GM21717 (cell line): ENCODE measurements around the gene RANBP17.

Experiments
- ATAC-seq: cut with Tn5 transposase; IDR thresholded peaks from one replicate; pipeline ENCODE4 v1.9.1; 2021; ENCODE audit warnings: mild to moderate bottlenecking, moderate library complexity; ENCODE audit not compliant: unreplicated experiment

RANBP17 gene

DNA sequence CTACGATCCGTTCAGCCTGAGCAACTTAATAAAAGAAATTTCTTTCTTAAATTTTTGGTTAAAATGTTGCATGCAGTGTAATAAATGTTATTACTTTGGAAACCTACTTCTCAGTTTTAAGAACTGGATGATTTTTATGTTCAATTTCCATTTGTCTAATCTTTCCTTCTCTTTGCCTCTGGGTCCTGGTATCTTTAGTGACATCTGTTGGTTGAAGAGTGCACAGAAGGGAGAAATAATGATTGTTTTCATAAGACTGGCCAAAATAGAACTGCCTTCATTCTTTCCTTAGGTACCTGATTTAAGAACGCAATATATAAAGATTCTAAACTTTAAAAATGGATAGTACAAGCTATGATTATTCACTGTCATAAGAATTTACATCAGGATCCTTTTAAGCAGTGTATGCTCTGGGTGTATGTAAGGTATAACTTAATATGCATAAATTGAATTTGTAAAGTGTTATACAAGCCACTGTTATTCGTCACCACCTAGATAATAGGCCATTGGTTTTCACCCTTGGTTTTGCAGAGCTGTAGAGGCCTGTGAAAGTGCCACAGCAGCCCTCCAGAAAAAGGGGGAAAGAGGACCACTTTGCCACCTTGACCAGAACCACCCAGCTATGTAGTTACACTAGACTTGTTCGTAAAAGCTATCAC lies 364.4 kb downstream of the RANBP17 start:
- ATAC-seq: no peak

DNA sequence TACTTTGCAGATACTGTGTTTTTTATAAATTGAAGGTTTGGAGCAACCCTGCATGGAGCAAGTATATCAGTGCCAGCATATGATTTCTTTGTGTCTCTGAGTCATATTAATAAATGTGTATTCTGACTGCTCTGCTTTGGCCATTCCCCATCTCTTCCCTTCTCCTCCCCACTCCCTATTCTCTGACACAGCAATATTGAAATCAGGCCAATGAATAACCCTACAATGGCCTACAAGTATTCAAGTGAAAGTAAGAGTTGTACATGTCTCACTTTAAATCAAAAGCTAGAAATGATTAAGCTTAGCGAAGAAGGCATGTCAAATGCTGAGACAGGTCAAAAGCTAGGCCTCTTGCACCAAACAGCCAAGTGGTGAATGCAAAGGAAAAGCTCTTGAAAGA lies 365.0 kb downstream of the RANBP17 start:
- no peak for ATAC-seq

DNA sequence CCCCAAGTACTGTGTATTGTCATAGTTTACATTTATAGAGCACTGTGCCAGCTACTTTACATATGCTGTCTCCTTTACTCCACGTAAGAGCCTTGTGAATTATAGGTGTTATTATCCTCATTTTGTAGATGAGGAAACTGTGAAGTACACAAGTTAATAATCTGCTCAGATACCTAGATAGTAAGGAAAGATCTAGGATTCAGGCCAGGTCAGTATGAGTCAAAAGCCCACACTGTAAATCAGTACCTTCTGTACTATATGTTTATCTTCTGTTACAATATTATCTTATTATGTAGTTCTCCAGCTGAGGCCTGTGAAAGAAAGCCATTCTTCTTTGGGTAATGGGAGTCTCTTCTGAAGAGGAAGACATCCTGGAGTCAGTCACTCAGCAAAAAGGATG lies 374.8 kb downstream of the RANBP17 start:
- ATAC-seq: no peak

DNA sequence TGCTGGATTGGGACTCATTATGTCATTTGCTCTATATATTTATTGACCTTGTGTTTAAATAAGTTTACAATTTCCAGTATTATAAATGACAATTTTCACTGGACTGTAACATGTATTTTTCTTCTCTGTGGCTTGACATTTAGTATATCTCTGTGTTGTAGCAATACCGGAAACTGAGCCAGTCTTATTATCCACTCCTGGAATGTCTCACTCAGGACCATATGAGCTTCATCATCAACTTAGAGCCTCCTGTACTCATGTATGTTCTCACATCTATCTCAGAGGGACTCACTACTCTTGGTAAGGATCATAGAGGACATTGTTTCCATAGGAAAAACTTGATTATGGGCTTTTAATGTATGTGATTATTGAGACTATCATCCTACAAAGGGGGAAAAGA lies 380.7 kb downstream of the RANBP17 start:
- ATAC-seq: no peak

DNA sequence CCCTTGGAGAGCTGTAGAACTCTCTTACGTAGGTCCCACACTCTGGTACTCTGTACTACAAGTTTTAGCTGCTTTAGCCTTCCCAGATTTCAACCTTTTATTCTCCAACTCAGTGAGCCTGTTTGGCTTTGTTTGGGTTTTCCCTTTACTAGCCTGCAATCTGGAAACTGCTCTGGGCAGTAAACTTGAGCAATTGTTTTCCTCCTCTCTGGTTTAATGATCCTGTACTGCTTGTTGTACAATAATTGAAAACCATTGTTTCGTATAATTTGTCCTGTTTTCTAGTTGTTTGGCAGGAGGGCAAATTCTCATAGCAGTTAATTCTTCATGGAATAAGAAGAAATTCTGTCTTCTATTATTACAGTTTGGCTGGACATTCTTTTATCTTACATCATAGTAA lies 384.4 kb downstream of the RANBP17 start:
- no peak for ATAC-seq

DNA sequence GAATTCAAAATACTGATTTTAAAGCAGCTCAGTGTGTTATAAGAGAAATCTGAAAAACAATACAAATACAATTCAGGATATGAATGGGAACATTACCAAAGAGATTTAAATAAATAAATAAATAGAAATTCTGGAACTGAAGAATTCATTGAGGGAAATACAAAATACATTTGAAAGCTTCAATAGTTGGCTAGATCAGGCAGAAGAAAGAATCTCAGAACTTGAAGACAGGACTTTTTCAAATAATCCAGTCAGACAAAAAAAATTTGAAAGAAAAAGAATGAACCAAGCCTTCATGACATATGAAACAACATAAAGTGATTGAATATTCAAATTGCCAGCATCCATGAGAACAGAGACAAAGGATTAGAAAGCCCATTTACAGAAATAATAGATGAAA lies 387.6 kb downstream of the RANBP17 start:
- no peak for ATAC-seq

DNA sequence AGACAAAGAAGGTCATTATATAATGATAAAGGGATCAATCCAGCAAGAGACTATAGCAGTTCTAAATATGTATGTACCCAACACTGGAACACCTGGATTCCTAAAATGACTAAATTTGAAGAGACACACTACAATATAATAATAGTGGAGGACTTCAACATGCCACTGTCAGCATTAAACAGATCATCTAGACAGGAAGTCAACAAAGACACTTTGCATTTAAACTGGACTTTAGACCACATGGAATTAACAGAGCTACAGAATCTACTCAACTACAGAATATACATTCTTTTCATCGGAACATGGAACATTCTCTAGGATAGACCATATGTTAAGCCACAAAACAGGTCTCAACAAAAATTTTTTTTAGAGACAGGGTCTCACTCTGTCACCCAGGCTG lies 388.9 kb downstream of the RANBP17 start:
- no peak for ATAC-seq

DNA sequence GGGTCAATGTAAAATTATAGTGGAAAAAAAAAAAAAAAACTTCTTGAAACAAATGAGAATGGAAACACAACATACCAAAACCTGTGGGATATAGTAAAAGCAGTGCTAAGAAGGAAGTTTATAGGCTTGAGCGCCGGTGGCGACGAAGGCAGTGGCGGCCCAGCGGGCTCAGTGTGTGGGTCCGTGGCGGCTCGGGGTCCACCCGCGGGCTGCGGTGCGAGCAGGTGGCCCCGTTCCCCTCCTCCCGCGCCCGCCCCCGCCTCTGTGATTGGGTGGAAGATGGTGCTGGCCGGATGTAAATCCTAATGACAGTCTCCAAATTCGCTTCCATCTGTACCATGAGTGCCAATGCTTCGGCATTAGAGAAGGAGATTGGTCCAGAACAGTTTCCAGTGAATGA lies 389.7 kb downstream of the RANBP17 start:
- ATAC-seq: no peak

DNA sequence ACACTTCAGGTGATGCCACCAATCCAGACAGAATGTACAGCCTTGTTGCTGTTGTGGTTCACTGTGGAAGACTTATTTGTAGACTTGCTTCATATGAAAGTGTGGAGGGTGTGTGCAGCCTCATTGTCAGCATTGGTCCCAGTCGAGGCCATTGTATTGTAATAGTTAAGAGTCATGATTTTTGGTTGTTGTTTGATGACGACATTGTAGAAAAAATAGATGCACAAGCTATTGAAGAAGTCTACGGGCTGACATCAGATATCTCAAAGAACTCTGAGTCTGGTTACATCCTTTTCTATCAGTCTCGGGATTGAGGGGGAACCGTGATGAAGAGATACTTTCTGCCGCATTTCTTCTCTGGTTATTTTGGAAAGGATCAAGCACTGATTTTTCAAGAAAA lies 390.9 kb downstream of the RANBP17 start:
- ATAC-seq: no peak

DNA sequence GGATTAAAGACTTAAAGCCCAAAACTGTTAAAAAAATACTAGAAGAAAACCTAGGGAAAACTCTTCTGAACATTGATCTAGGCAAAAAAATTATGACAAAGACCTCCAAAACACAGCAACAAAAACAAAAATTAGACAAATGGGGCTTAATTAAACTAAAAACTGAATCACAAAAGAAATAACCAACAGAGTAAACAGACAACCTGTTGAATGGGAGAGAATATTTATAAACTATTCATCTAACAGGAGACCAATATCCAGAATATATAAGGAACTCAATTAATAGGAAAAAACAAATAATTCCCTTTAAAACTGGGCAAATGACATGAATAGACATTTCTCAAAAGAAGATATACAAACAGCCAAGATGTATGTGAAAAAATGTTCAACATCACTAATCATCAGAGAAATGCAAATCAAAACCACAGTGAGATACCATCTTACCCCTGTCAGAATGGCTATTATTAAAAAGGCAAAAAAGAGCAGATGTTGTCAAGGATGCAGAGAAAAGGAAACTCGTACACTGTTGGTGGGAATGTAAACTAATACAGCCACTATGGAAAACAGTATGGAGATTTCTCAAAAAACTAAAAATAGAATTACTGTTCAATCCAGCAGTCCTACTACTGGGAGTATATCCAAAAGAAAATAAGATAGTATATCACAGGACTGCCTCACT lies 397.1 kb downstream of the RANBP17 start:
- no peak for ATAC-seq

DNA sequence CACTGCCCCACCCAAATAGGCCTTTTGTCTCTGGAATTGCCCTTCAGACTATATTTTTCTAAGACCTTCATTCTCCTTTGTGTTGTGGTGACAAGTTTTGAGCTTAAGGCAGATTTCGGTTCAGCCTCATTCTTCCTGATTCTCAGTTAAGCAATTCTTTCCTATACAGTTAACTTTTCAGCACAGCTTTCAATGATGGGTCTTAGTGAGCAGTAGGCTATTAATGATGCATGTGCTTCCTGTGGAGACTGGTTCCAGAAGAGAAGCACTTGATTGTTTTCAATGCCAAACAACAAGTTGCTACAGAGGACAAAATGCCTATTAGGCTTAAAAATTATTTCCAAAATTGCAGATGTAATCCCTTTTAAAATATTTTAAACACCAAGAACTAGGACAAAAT lies 399.5 kb downstream of the RANBP17 start:
- ATAC-seq: no peak

DNA sequence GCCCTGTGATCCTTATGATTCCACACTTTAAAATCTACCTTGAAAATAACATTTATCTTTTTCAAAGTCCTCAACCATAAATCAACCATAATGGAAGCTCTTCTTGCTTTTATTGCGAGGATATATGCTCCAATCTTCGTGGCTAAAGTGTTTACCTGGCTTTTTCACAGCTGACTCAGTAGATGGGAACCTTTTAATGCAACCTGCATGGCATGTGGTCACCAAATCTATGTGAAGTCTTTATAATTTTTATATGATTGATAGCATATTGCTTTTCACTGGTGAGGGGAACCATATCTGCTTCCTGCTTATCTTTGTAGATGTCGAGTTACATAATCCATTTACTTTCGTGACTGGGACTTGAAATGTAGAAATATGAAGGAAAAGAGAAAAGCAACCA lies 400.1 kb downstream of the RANBP17 start:
- no peak for ATAC-seq

DNA sequence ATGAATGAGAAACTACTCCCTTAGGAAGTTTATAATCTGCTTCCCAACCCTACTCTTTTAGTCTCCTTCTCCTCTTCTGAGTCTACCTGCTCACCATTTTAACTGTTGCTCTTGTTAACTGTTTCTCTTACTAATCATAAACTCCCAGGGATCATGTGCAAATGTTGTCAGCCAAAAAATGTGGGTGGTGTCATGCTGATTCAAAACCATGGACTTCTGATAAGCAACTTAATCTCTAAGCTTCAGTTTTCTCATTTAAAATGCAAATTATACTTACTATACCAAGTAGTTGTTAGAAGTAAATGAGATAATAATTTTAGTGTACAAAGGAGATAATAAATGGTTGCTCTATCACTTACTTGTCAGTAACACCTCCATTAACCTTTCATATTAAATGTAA lies 401.4 kb downstream of the RANBP17 start:
- ATAC-seq: no peak

DNA sequence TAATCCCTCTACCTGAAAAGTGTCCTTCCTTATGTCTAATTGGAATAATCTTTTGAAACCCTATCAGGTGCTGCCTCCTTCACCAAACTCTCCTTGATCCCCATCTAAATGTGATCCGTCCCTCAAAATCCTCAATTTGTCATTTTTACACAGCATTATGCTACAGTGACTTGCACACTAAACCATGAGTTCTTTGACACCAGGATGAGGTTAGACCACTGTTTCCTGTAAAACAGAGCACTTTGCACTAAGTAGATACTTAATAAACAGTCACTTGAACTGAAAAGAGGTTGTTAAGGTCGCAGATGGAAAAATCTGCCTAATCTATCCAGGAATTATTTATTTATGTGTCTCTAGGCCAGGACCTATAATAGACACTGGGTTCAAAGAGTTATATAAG lies 403.0 kb downstream of the RANBP17 start:
- no peak for ATAC-seq

DNA sequence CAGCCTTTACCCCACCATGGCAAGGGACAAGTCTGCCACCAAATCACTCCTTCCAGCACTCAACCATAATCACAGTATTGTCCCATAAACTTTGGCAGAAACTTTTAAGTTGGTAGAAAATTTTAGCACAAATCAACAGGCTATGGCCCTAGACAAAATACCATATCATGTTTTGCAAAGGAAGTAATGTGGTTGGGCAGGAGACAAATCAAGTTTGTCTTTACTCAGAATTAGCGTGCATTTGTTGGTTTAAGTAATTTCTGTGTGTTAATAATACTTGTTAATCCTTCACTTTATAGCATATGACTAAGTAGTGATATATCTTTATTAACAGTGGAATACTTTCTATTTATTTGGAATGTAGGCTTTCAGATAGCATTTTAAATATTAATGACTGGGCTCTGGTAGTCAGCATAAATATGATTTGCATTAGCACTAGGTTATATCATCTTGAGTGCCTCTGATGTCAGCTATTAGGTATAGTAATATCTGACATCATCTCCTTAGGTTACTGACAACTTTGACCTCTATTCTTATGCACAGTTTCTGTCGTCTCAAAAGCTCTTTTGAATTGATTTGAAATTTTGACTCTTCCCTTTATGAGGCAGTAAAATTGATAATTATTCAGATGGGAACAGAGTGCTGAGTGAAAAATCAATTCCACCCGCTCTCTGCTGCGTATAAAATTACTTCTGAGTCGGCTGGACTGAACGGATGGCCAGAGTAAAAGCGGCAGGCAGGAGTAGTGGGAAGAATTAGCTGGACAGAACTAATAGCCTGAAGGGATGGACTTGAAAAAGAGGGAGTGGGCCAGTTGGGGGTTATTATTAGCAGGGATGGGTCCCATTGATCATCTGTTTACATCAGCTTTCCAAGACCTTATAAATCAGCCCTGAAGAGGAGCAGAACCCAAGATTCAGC lies 407.1 kb downstream of the RANBP17 start:
- no peak for ATAC-seq

DNA sequence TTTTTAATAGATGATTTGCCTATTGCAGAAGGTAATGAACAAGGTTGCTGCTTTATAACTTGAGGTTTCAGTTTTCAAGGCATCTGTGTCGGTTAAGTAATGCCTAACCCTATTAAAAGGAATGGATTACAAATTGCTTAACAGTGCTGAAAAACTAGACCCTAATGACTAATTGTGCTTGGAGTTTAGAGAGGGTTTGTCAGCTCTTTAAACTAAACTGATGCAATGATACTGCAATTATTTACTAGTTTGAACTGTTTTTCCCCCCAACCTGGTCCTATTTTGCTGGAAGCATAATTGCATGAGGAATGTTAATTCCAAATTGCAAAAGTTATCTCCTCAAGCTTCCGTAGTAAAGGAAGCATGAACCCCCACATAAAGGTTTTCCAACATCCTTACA lies 407.9 kb downstream of the RANBP17 start:
- no peak for ATAC-seq

DNA sequence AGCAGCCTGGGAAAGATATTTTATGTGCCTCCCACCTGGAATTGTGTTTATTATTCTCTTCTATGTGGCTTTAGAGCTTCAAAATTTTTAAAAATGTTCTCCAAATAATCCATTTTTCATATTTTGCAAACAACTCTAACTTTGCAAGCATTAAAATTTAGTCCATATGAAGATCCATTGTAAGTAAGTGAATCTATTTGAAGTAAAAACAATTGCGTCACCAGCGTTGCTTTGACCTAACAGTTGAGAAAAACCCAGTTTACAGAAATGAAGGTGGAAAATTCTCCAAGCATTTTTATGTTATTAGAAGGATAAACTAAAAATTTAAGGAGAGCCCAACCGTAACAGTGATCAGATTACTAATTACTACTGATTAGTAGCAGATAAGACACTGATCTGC lies 408.3 kb downstream of the RANBP17 start:
- no peak for ATAC-seq

DNA sequence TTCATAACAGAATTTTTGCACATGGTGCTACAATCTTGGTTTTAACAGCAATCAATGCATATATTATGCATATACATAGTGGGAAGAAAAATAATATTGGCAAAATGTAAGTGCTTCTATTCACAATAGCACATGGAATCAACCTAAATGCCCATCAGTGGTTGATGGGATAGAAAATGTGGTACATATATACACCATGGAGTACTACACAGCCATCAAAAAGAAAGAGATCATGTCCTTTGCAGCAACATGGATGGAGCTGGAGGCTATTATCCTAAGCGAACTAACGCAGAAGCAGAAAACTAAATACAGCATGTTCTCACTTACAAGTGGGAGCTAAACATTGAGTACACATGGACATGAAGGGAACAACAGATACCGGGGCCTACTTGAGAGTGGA lies 410.0 kb downstream of the RANBP17 start:
- ATAC-seq: no peak

DNA sequence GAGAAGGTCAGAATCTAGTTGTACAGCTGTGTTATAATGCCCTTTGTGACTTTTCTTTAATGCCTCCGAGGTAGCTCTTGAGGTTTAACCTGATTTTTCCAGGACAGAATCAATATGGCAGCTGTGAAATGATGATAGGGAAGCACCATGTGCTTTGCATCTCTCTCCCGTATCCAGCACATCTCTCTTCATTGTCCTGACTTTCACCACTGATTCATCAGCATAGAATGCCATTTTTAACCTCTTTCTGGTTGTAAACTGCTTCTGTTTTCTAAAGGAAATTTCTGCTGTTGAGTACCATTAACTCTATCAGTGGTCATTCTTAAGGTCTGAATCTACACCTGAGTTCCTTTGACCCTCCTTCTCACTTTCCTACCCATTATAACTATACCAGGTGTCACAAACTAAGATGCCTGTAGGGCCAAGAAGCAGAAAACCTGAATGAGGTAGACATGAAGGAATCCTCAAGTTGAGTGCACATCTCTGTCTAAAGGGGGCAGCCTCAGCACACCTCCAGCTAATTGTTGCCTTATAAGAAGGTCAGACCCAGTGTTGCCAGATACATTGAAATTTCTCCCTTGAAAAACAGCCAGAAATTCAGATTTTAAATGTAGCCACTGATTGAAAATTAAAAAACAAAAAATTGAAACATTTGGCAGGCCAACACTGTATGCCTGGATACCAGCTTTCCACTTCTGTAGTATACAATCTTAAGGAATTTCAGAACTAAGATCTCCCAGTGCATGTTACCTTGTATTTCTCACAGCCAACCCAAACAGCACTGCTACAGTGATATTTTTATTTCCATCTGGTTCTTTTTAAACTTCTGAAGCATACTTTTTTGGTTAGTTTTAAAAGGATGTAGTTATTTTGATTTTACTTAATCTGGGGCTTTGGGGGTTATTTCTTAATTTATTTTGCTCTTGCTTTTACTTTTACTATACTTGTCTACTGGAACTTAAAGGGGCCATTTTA lies 411.5 kb downstream of the RANBP17 start:
- no peak for ATAC-seq

DNA sequence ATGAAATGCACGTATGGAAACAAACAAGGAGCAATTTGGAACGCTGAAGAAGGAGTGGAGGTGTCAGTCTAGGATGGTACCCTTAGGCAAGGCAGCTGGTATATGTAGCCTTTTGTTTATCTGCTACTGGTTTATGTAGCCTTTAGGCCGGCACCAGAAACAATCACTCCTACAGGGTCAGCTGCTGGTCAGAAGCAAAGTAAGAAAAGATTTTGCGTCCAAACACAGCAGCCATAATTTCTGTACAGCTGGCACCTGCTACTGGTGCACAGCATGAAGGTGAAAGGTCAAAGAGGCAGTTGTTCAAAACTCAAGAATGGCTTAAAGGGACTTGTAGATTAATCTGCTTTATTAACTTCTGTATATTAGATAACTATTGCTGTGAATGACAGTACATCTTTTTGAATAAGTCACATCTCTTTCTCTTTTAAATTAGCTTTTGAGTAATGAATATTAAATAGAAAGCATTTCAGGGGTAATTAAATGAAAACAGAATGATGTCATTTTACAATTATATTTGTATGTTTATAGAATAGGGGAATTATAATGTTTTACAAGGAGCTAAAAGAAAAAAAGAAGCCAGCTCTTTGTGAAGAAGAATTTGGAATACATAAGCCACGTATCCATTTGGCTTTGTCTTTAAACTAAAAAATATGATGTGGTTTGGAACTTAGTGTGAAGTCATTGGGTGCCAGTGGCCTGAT lies 414.2 kb downstream of the RANBP17 start:
- ATAC-seq: no peak
